DMS79 treated with DMSO at 0.1 percent for 48 hours (cell line): ENCODE data around the gene LCE3E.

ENCODE experiments used
- DNase-seq: peaks from one replicate; lab custom pipeline; 2025; lab: John Stamatoyannopoulos, UW

Gene LCE3E

GRCh38 chr1:152516082-152516481 lies 50.5 kb downstream of the LCE3E start:
- no peak for DNase-seq
